OCI-M2 (cell line): Measurements from ENCODE around the gene SLC1A1.

Experiments used
- DNase-seq: peaks from one replicate; lab custom pipeline; 2025; ENCODE audit not compliant: unreplicated experiment; lab: John Stamatoyannopoulos, UW

The SLC1A1 gene

GRCh38 chr9:4614627-4615026 is 124.4 kb downstream of the SLC1A1 start:
- DNase-seq, result no peak

- DNase-seq, result no peak
These were observed 125.0 kb downstream of the SLC1A1 start for GRCh38 chr9:4615251-4615650.

GRCh38 chr9:4615778-4616177 is 125.5 kb downstream of the SLC1A1 start:
- DNase-seq, result no peak

- no peak for DNase-seq
These were observed 127.5 kb downstream of the SLC1A1 start for GRCh38 chr9:4617752-4618151.

- DNase-seq, result no peak
These were observed 128.4 kb downstream of the SLC1A1 start for GRCh38 chr9:4618700-4619099.

GRCh38 chr9:4620057-4620765 is 129.9 kb downstream of the SLC1A1 start:
- no peak for DNase-seq

- no peak for DNase-seq
These were observed 130.8 kb downstream of the SLC1A1 start for GRCh38 chr9:4620881-4621555.

- no peak for DNase-seq
These were observed 131.7 kb downstream of the SLC1A1 start for GRCh38 chr9:4622016-4622415.

GRCh38 chr9:4630836-4631235 is 140.6 kb downstream of the SLC1A1 start:
- no peak for DNase-seq
